H1 (cell line): ENCODE data around the gene LGR4. TPM values are rescaled to one million over a fixed set of nuclear protein-coding genes. Genes with fewer than 3 reads are reported as not detected.

Source experiments
- ASH2L ChIP-seq: fragments of 200-600, 300-600 bp; sonication (generic); IDR thresholded peaks from one replicate; pipeline ENCODE4 v1.7.1; 2017; ENCODE audit warnings: low read length
- BCL11A ChIP-seq, 2 experiments: IDR thresholded peaks; one replicate each; pipeline ENCODE4 v1.6.1; 2011; ENCODE audit warnings: low read depth in 2 of 2, low read length in 2 of 2, mild to moderate bottlenecking in 2 of 2
- CBX8 ChIP-seq: fragments of 300-800, 300-1000 bp; sonication (generic); IDR thresholded peaks from 2 replicates; pipeline ENCODE4 v1.7.1; 2016; ENCODE audit warnings: low read depth, low read length, borderline replicate concordance
- EGR1 ChIP-seq: IDR thresholded peaks from 2 replicates; pipeline ENCODE4 v1.6.1; 2011; ENCODE audit warnings: low read depth, low read length, borderline replicate concordance
- FOSL1 ChIP-seq: IDR thresholded peaks from 2 replicates; pipeline ENCODE4 v1.6.1; 2011; ENCODE audit warnings: mild to moderate bottlenecking, low read depth, low read length, moderate library complexity; ENCODE audit not compliant: insufficient read depth
- POU5F1 ChIP-seq: IDR thresholded peaks from 2 replicates; pipeline ENCODE4 v1.6.1; 2011; ENCODE audit warnings: low read depth, mild to moderate bottlenecking, low read length, moderate library complexity
- RXRA ChIP-seq: IDR thresholded peaks from 2 replicates; pipeline ENCODE4 v1.6.1; 2011; ENCODE audit warnings: low read depth, mild to moderate bottlenecking, low read length, moderate library complexity; ENCODE audit not compliant: insufficient read depth
- TBP ChIP-seq: IDR thresholded peaks from 2 replicates; pipeline ENCODE4 v1.6.1; 2011; ENCODE audit warnings: low read depth, low read length, improper control_type of control experiment
- polyA plus RNA-seq, 7 experiments: library from polyadenylated mRNA; depleted of rRNA in 3 of 7; stranded (reverse) in 5 of 7; unstranded in 2 of 7; fragments of >200 nt in 5 of 7; fragments of 200-250 nt in 2 of 7; gene quantifications; 1 replicate in 5 of 7; 2 replicates in 1 of 7; 4 replicates in 1 of 7; pipeline versions ENCODE4 v1.2.1 to v1.2.3, GENCODE V29; 2011 to 2013; ENCODE audit warnings: missing spikeins in 2 of 7, mixed read lengths in 2 of 7
- total RNA-seq: library from RNA; stranded (reverse); fragmentation: NEBNext Ultra II Directional; extraction: Animal tissue kit (Norgen Biotek cat#: 25700); gene quantifications from 2 replicates; pipeline ENCODE4 v1.2.1, GENCODE V29; 2021
- TF ChIP-seq, protein P1 (sequence below): fragments of 300-600 bp; sonication (generic); IDR thresholded peaks from 2 replicates; pipeline ENCODE4 v1.7.1; 2012; ENCODE audit warnings: low read length, moderate library complexity, mild to moderate bottlenecking, inconsistent platforms; ENCODE audit not compliant: insufficient replicate concordance
- TF ChIP-seq, protein P2 (sequence below): IDR thresholded peaks from 2 replicates; pipeline ENCODE4 v1.6.1; 2012; ENCODE audit warnings: low read length, inconsistent platforms

LGR4 gene
- total and polyA plus RNA-seq, 2 of the 8 experiments (the other 6 are each of a cell fraction or from before 2014, with no cell fraction given): 26.6 to 61.7 TPM

DNA sequence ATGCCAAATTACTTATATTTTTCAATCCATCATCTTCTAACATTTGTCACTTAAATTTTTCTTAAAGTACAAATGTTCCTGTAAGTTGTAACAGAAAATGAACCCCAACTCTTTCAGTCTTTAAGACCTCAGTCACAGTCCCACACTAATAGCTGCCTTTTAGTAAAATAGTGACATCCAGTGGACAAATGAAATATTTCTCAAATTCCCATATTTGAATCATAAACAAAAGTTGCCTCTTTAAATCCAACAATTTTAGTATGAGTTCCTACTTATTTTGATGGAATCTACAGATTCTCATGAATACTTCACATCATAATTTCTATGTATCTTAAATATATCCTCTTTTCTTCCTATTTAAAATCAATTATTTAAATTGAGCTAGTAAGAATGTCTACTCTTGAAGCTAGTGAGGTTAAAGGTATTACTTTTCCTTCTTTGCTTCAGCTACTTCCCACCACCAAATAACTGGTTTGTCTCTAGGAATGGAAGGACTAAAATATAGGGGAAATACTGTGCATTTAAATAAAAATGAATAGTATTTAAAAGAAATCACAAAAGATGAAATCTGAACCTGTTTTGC lies 24.8 kb upstream of the LGR4 start (continued):
- TF ChIP-seq, protein P1, sequence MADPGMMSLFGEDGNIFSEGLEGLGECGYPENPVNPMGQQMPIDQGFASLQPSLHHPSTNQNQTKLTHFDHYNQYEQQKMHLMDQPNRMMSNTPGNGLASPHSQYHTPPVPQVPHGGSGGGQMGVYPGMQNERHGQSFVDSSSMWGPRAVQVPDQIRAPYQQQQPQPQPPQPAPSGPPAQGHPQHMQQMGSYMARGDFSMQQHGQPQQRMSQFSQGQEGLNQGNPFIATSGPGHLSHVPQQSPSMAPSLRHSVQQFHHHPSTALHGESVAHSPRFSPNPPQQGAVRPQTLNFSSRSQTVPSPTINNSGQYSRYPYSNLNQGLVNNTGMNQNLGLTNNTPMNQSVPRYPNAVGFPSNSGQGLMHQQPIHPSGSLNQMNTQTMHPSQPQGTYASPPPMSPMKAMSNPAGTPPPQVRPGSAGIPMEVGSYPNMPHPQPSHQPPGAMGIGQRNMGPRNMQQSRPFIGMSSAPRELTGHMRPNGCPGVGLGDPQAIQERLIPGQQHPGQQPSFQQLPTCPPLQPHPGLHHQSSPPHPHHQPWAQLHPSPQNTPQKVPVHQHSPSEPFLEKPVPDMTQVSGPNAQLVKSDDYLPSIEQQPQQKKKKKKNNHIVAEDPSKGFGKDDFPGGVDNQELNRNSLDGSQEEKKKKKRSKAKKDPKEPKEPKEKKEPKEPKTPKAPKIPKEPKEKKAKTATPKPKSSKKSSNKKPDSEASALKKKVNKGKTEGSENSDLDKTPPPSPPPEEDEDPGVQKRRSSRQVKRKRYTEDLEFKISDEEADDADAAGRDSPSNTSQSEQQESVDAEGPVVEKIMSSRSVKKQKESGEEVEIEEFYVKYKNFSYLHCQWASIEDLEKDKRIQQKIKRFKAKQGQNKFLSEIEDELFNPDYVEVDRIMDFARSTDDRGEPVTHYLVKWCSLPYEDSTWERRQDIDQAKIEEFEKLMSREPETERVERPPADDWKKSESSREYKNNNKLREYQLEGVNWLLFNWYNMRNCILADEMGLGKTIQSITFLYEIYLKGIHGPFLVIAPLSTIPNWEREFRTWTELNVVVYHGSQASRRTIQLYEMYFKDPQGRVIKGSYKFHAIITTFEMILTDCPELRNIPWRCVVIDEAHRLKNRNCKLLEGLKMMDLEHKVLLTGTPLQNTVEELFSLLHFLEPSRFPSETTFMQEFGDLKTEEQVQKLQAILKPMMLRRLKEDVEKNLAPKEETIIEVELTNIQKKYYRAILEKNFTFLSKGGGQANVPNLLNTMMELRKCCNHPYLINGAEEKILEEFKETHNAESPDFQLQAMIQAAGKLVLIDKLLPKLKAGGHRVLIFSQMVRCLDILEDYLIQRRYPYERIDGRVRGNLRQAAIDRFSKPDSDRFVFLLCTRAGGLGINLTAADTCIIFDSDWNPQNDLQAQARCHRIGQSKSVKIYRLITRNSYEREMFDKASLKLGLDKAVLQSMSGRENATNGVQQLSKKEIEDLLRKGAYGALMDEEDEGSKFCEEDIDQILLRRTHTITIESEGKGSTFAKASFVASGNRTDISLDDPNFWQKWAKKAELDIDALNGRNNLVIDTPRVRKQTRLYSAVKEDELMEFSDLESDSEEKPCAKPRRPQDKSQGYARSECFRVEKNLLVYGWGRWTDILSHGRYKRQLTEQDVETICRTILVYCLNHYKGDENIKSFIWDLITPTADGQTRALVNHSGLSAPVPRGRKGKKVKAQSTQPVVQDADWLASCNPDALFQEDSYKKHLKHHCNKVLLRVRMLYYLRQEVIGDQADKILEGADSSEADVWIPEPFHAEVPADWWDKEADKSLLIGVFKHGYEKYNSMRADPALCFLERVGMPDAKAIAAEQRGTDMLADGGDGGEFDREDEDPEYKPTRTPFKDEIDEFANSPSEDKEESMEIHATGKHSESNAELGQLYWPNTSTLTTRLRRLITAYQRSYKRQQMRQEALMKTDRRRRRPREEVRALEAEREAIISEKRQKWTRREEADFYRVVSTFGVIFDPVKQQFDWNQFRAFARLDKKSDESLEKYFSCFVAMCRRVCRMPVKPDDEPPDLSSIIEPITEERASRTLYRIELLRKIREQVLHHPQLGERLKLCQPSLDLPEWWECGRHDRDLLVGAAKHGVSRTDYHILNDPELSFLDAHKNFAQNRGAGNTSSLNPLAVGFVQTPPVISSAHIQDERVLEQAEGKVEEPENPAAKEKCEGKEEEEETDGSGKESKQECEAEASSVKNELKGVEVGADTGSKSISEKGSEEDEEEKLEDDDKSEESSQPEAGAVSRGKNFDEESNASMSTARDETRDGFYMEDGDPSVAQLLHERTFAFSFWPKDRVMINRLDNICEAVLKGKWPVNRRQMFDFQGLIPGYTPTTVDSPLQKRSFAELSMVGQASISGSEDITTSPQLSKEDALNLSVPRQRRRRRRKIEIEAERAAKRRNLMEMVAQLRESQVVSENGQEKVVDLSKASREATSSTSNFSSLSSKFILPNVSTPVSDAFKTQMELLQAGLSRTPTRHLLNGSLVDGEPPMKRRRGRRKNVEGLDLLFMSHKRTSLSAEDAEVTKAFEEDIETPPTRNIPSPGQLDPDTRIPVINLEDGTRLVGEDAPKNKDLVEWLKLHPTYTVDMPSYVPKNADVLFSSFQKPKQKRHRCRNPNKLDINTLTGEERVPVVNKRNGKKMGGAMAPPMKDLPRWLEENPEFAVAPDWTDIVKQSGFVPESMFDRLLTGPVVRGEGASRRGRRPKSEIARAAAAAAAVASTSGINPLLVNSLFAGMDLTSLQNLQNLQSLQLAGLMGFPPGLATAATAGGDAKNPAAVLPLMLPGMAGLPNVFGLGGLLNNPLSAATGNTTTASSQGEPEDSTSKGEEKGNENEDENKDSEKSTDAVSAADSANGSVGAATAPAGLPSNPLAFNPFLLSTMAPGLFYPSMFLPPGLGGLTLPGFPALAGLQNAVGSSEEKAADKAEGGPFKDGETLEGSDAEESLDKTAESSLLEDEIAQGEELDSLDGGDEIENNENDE: no peak
- TF ChIP-seq RXRA (no peak), POU5F1 (no peak), FOSL1 (no peak), ASH2L (no peak), CBX8 (no peak), BCL11A (IDR thresholded peaks at IDR 0.05; ENCODE audit: low read depth in 2 of 2, low read length in 2 of 2) (no peak), TBP (no peak), EGR1 (no peak)
- TF ChIP-seq, protein P2, sequence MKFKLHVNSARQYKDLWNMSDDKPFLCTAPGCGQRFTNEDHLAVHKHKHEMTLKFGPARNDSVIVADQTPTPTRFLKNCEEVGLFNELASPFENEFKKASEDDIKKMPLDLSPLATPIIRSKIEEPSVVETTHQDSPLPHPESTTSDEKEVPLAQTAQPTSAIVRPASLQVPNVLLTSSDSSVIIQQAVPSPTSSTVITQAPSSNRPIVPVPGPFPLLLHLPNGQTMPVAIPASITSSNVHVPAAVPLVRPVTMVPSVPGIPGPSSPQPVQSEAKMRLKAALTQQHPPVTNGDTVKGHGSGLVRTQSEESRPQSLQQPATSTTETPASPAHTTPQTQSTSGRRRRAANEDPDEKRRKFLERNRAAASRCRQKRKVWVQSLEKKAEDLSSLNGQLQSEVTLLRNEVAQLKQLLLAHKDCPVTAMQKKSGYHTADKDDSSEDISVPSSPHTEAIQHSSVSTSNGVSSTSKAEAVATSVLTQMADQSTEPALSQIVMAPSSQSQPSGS: no peak
